GM12874 (cell line): ENCODE results near the gene OPCML.

Experiments
- CTCF ChIP-seq: IDR thresholded peaks from 2 replicates; pipeline ENCODE4 v1.5.1; 2011; ENCODE audit warnings: low read depth, mild to moderate bottlenecking, control low read depth, low read length, moderate library complexity; ENCODE audit not compliant: insufficient read depth

The OPCML gene

GRCh38 chr11:133362916-133363315 lies 169.4 kb downstream of the OPCML start:
- TF ChIP-seq CTCF = no peak

DNA sequence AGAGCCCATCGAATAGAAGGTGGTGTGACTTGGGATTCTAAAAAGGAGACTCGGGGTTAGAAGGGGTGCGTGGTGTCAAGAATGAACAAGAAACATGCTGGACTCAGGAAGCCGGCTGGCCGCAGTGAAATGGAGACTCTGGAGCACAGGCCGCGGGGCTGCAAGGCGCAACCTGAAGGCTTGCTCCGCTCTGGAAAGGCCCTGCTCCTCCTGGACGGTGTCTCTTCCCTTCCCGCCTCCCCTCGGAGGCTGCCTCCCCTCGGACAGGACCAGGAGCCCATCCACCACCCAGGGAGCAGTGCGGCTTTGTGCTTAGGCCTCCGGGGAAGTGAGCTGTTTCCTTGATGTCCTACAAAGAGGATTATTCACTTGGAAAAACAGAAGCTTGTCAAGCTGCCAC lies 170.1 kb downstream of the OPCML start:
- no peak for TF ChIP-seq CTCF

GRCh38 chr11:133361689-133361994 lies 170.7 kb downstream of the OPCML start:
- no peak for TF ChIP-seq CTCF

- no peak for TF ChIP-seq CTCF
These were observed 171.2 kb downstream of the OPCML start for GRCh38 chr11:133360860-133361688.

DNA sequence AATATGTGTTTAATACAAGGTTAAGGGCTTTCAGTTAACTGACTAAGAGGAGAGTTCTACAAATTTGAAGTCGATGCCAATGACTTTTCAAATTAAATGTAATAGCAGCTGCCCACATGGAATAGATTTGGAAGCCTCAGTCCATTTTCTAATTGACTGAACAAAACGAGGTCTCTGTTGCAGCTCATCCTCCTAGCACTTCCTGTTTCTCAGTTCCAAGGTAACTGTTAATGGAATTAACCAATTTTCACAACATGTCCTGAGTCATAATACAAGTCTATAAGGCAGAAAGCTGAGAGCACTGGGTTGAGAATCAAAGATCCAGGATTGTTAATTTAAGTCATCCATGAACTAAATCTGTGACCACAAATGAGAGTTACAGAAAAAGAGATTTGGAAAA lies 177.2 kb downstream of the OPCML start:
- no peak for TF ChIP-seq CTCF

DNA sequence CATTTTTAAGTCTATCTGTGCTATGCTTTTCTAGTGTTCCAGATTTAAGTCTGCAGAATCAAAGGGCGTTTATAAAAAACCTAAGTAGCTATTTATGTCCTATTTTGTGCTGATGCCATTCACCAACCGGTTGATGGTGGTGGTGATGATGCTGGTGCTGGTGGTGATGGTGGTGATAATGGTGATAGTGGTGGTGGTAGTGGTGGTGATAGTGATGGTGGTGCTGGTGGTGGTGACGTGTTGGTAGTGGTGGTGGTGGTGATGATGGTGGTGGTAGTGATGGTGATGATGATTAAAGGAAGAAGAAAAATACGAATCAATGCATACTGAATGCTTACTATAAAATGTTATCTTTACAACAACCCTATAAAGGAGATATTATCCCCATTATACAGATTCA lies 178.2 kb downstream of the OPCML start:
- TF ChIP-seq CTCF = no peak

GRCh38 chr11:133350045-133350444 lies 182.3 kb downstream of the OPCML start:
- TF ChIP-seq CTCF = no peak
